ENCODE results near the gene DLX6.
A peak's percentile ranks its signal among the peaks of the same experiment; 100 is the strongest.
"Not testable (repeated sequence)": the region's sequence is repeated elsewhere in the genome, so short reads cannot be mapped to it uniquely, and the experiment has no call there.

Gene DLX6

DNA sequence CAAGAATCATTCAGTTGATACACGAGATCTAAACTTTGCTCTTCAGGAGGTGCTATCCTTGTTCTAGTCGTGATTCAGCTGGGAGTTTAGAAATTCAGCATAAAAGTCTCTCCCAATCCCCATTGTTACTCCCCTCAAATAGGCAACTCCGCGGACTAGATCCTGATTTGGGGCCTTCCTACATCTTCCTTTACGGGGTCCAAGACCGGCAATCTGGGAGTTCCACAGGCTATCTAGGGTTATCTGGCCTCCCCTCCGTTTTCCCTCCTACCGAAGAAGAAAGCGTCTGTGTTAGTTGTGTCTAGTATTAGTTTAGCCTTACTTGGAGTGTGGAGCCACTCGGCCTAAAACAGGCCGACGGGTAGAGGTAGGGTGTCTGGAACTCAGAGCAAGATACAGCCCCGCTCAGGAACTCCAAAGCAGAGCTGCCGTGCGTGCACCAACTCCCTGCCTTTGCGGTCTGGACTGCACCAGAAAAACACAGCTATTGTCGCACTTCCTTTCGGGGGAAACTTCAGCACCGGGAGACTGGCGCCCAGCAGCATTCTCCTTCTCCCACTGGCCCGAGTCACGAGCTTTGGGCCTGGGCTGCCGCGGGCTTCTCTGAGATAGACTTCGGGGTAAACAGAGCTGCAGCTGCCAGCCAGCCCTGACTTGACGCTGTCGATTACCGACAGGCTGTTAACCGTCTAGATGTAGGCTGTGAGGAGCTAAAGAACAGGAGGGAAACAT is 20.8 kb downstream of the DLX6 start:
- no peak overlapping the region for H3K4me3 ChIP-seq (ENCODE audit: low read depth, low read length)
- DNase-seq (ENCODE audit: low read depth), result no peak
- TF ChIP-seq, protein P1, sequence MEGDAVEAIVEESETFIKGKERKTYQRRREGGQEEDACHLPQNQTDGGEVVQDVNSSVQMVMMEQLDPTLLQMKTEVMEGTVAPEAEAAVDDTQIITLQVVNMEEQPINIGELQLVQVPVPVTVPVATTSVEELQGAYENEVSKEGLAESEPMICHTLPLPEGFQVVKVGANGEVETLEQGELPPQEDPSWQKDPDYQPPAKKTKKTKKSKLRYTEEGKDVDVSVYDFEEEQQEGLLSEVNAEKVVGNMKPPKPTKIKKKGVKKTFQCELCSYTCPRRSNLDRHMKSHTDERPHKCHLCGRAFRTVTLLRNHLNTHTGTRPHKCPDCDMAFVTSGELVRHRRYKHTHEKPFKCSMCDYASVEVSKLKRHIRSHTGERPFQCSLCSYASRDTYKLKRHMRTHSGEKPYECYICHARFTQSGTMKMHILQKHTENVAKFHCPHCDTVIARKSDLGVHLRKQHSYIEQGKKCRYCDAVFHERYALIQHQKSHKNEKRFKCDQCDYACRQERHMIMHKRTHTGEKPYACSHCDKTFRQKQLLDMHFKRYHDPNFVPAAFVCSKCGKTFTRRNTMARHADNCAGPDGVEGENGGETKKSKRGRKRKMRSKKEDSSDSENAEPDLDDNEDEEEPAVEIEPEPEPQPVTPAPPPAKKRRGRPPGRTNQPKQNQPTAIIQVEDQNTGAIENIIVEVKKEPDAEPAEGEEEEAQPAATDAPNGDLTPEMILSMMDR (IDR thresholded peaks at IDR 0.05; ENCODE audit: low read depth, low read length, missing control alignments), result no peak

DNA sequence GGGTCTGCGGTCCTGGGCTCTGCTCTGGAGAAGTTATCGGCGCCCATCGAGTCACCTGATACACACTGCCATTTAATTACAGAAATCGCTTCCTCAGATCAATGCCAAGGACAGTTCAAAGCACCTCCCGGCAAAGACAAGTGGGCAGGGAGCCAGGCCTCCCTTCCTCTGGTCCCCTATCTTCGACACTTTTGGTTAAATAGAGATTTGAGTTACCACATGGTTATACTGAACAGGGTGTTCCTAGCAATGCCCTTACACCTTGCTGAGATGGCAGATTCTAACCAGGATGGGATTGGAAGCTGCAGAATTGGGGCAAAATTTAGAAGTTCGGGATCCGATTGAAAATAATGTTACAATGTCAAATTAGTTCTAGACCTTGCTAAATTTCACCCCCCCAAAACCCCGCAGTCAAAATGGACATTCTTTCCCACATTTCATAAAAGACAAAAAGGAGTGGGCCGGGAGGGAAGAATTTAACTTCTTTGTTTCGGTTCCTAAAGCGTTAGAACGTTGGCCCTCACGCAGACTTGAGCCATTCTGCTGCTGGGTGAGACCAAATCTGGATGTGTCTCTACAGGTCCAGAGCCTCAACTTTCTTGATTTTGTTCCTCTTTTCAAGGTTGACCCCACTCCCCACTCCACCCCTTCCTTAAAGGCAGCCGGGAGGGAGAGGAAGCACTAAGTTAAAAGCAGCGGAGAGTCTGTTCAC is 21.5 kb downstream of the DLX6 start:
- H3K4me3 ChIP-seq (ENCODE audit: low read depth, low read length), result no peak overlapping the region
- no peak for DNase-seq (ENCODE audit: low read depth)
- TF ChIP-seq, protein P1 (IDR thresholded peaks at IDR 0.05; ENCODE audit: low read depth, low read length, missing control alignments), result no peak

DNA sequence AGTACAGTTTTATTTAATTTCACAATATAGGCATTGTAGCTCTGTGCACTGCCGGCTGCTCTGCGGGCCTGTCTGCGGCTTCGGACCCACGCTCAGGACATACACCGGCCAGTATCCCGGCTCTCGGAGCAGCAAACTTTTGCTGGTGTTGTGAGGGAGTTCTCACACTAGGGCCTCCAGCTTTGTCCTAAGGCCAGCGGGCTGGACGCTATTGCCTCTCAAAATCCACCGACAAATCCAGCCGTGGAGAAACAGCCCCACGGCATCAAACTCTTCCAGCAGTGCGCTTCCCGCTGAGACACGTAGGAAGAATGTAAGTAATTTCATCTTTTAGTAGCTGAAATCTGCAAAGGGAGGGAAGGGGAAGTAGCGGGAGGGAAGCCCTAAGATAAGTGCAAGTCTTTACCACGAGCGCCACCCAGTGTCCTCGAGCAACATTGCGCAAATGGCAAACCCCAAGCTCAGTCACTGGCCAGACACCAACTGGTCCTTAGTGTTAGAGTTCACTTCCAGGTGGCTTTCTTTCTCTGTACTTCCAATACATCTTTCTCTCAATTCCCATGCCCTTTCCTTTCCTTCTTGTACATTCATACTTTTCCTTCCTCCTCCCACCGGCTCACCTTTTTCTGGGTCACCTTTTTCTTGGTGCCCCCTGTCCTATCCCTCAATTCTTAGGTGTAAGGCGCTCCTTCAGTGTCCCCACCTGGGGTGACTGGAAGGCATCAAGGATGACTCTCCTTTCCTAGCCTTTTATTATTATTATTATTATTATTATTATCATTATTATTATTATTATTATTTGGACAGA is 22.3 kb downstream of the DLX6 start:
- DNase-seq (ENCODE audit: low read depth), result peak; percentile 38
- TF ChIP-seq, protein P1 (IDR thresholded peaks at IDR 0.05; ENCODE audit: low read depth, low read length, missing control alignments), result peak; percentile 96
- H3K4me3 ChIP-seq (ENCODE audit: low read depth, low read length), result no peak overlapping the region

DNA sequence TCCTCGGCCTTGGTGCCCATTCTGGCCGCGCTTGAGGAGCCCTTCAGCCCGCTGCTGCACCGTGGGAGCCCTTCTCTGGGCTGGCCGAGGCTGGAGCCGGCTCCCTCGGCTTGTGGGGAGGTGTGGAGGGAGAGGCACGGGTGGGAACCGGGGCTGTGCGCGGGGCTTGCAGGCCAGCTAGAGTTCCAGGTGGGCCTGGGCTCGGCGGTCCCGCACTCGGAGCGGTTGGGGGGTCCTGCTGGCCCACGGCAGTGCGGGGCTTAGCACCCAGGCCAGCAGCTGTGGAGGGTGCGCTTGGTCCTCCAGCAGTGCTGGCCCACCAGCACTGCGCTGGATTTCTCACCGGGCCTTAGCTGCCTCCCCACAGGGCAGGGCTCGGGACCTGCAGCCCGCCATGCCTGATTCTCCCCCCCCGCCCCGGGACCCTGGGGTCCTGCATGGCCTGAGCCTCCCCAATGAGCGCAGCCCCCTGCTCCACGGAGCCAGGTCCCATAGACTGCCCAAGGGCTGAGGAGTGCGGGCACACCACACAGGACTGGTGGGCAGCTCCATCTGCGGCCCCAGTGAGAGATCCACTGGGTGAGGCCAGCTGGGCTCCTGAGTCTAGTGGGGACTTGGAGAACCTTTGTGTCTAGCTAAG is 29.0 kb downstream of the DLX6 start:
- not testable (repeated sequence) for DNase-seq (ENCODE audit: low read depth)

DNA sequence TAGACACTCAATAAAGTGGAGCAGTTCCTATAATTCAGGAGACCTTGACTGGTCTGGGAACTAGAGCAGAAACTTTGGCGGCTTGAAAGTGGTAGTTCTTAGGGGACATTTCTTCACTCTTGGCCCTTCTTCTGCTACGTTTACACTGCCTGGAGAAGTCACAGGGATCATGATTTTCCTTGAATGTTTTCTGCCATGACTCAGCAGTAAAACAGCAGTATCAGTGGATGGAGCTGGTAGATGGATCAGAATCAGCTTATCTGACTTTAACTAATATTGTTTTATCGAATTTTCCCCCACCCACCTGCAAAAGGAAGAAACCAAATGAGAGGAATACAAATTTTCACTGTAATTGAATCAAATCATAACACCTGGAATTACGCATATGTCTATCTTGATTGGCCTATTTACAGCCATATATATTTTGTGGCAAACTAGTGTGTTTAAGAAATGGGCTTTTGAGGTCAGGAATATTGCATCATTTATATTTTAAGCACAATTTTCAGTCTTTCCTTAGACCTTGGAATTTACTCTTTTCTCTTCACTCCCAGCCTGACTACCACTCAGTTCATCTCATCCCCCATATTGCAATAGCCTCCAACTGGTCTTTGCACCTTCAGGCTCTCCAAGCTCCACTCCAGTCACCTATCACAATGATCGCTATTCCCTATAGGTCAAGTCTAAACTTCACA is 34.2 kb downstream of the DLX6 start:
- TF ChIP-seq, protein P1 (IDR thresholded peaks at IDR 0.05; ENCODE audit: low read depth, low read length, missing control alignments), result no peak
- H3K4me3 ChIP-seq (ENCODE audit: low read depth, low read length), result no peak overlapping the region
- DNase-seq (ENCODE audit: low read depth), result no peak

More for the DNA sequence above, 29.0 kb downstream of the DLX6 start:
- not testable (repeated sequence) for H3K4me3 ChIP-seq (ENCODE audit: low read depth, low read length)

DNA sequence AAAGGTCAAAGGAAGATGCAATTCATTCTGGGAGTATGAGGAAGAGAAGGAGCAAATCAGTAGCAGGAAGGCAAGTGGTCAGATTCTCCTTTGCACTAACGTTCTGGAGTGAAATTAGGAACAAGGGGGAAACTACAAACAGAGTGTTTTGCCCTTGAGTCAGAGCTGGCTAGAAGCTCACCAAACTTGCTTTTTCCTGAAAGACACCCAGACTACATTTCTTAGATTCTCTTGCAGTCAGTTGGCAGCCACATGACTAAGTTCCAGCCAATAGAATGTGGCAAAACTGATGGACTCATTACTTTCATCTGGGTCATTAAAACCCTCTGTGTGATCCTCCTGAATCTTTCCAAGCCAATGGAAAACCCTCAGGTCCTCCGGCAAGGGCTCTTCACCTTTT is 37.9 kb downstream of the DLX6 start:
- H3K4me3 ChIP-seq (ENCODE audit: low read depth, low read length), result no peak overlapping the region
- TF ChIP-seq, protein P1 (IDR thresholded peaks at IDR 0.05; ENCODE audit: low read depth, low read length, missing control alignments), result no peak
- no peak for DNase-seq (ENCODE audit: low read depth)
